GM10248 (cell line): ENCODE measurements around the gene BPNT1.
"Not testable (repeated sequence)": the region's sequence is repeated elsewhere in the genome, so short reads cannot be mapped to it uniquely, and the experiment has no call there.

Experiments
- CTCF ChIA-PET: fragments of 300-600 bp; sonication (Branson Sonifier 250); formaldehyde crosslinking; extraction: SDS; loops from one replicate; lab custom pipeline; 2021; ENCODE audit warnings: antibody characterized with exemption; lab: Yijun Ruan, JAX
- POLR2A ChIA-PET: fragments of 350-650 bp; sonication (Branson Sonifier 250); formaldehyde crosslinking; extraction: SDS; loops from one replicate; lab custom pipeline; 2020; ENCODE audit warnings: antibody characterized with exemption; lab: Yijun Ruan, JAX
- DNase-seq: peaks from one replicate; pipeline ENCODE4 v3.0.0; 2012; ENCODE audit errors: extremely low spot score
- CTCF ChIP-seq: IDR thresholded peaks from 2 replicates; pipeline ENCODE4 v1.5.1; 2012; ENCODE audit warnings: mild to moderate bottlenecking, low read depth; ENCODE audit errors: extremely low read depth, missing control alignments, control extremely low read depth

Gene BPNT1

GRCh38 chr1:220124542-220124941 is 35.0 kb upstream of the BPNT1 start:
- POLR2A ChIA-PET: no interaction called here
- no peak for DNase-seq
- CTCF ChIA-PET: interaction anchor here (0.7 to 2.5 kb wide), 7 partner anchors 12 to 63 kb away, joined by 3 to 15 read pairs (median 5); no protein-coding TSS in a partner anchor
- no peak for TF ChIP-seq CTCF

GRCh38 chr1:220123889-220124288 is 34.3 kb upstream of the BPNT1 start:
- ChIA-PET CTCF (interaction anchor here (0.7 to 2.5 kb wide), 8 partner anchors 11 to 126 kb away, joined by 3 to 15 read pairs (median 4); no protein-coding TSS in a partner anchor), POLR2A (no interaction called here)
- peak; percentile 20 for TF ChIP-seq CTCF
- DNase-seq: no peak

GRCh38 chr1:220123066-220123465 is 33.5 kb upstream of the BPNT1 start:
- no peak for TF ChIP-seq CTCF
- ChIA-PET POLR2A (interaction anchor here (0.6 kb wide), 1 partner anchor 51 kb away, joined by 5 read pairs; no protein-coding TSS in a partner anchor), CTCF (interaction anchor here (0.9 to 2.5 kb wide), 7 partner anchors 10 to 125 kb away, joined by 3 to 15 read pairs (median 5); no protein-coding TSS in a partner anchor)
- no peak for DNase-seq

- ChIA-PET CTCF (interaction anchor here (1.2 to 2.2 kb wide), 3 partner anchors 10 to 110 kb away, joined by 3 to 12 read pairs (median 4); no protein-coding TSS in a partner anchor), POLR2A (interaction anchor here (0.6 kb wide), 1 partner anchor 52 kb away, joined by 5 read pairs; no protein-coding TSS in a partner anchor)
- TF ChIP-seq CTCF: no peak
- DNase-seq: peak; percentile 24
These were observed 32.4 kb upstream of the BPNT1 start for GRCh38 chr1:220121791-220122530.

GRCh38 chr1:220119043-220119512 is 29.5 kb upstream of the BPNT1 start:
- ChIA-PET POLR2A (no interaction called here), CTCF (interaction anchor here (1.5 kb wide), 1 partner anchor 19 kb away, joined by 3 read pairs; no protein-coding TSS in a partner anchor)
- no peak for DNase-seq
- TF ChIP-seq CTCF: no peak

- POLR2A ChIA-PET: no interaction called here
- peak; percentile 36 for DNase-seq
- peak; percentile 43 for TF ChIP-seq CTCF
These were observed 23.6 kb upstream of the BPNT1 start for GRCh38 chr1:220113136-220113695.

GRCh38 chr1:220112600-220112999 is 23.0 kb upstream of the BPNT1 start:
- DNase-seq, POLR2A ChIA-PET: not testable (repeated sequence)
- CTCF ChIA-PET: interaction anchor here (0.9 to 3.2 kb wide), 16 partner anchors 8 to 664 kb away, joined by 3 to 15 read pairs (median 4); no protein-coding TSS in a partner anchor

More at GRCh38 chr1:220113136-220113695, 23.6 kb upstream of the BPNT1 start:
- CTCF ChIA-PET: interaction anchor here (0.8 to 3.2 kb wide), 17 partner anchors 8 to 664 kb away, joined by 3 to 15 read pairs (median 4); no protein-coding TSS in a partner anchor

- POLR2A ChIA-PET, DNase-seq, CTCF ChIA-PET: not testable (repeated sequence)
These were observed 20.9 kb upstream of the BPNT1 start for GRCh38 chr1:220110473-220110872.
